ENCODE data around the gene RSPH3.

GRCh38 chr6:158938811-158939254 lies 61.2 kb downstream of the RSPH3 start:
- TF ChIP-seq CTCF (optimal IDR thresholded peaks at IDR 0.05 in 1 of 3, IDR thresholded peaks at IDR 0.05 in 1 of 3, conservative IDR thresholded peaks at IDR 0.05 in 1 of 3; ENCODE audit: extremely low read depth in 1 of 3, insufficient read depth in 2 of 3, low read length in 3 of 3): no peak
- TF ChIP-seq EZH2 (IDR thresholded peaks at IDR 0.05; ENCODE audit: low read length): no peak

Data from keratinocyte (primary cell).